Measurements from ENCODE around the gene FST. TPM values are rescaled to one million over a fixed set of nuclear protein-coding genes. Genes with fewer than 3 reads are reported as not detected.

The FST gene
- total and polyA plus RNA-seq, 2 of the 8 experiments (the other 6 are each of a cell fraction or from before 2014, with no cell fraction given): 16.6 to 17.5 TPM

- no peak for TF ChIP-seq E2F6 (IDR thresholded peaks at IDR 0.05)
- TF ChIP-seq, protein P1, sequence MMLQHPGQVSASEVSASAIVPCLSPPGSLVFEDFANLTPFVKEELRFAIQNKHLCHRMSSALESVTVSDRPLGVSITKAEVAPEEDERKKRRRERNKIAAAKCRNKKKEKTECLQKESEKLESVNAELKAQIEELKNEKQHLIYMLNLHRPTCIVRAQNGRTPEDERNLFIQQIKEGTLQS (IDR thresholded peaks at IDR 0.05; ENCODE audit: insufficient read depth, low read depth, low read length): no peak
Observed at GRCh38 chr5:53476019-53476418, 4.4 kb upstream of the FST start (continued).
